Mucosa of rectum (tissue), 2 donors: ENCODE data around the gene INHBB.

Source experiments
- H3K27ac ChIP-seq, 2 donors: one replicate each; pipeline ENCODE4 v1.7.0; 2013; ENCODE audit warnings: inconsistent platforms in 2 of 2, low read depth in 2 of 2, low read length in 2 of 2
- H3K27me3 ChIP-seq, 2 donors: one replicate each; pipeline ENCODE4 v1.7.0; 2013; ENCODE audit warnings: low read length in 2 of 2; ENCODE audit not compliant: control insufficient read depth in 2 of 2, insufficient read depth in 2 of 2
- H3K36me3 ChIP-seq, 2 donors: one replicate each; pipeline ENCODE4 v1.7.0; 2013; ENCODE audit warnings: low read length in 2 of 2; ENCODE audit not compliant: control insufficient read depth in 2 of 2, insufficient read depth in 2 of 2
- H3K4me1 ChIP-seq, 2 donors: one replicate each; pipeline ENCODE4 v1.7.0; 2013; ENCODE audit warnings: low read length in 2 of 2, mild to moderate bottlenecking in 1 of 2; ENCODE audit not compliant: control insufficient read depth in 2 of 2, insufficient read depth in 2 of 2
- H3K4me3 ChIP-seq, 2 donors: one replicate each; pipeline ENCODE4 v1.7.0; 2013; ENCODE audit warnings: low read length in 2 of 2
- H3K9ac ChIP-seq, 2 donors: one replicate each; pipeline ENCODE4 v1.7.0; 2013; ENCODE audit warnings: low read length in 2 of 2, low read depth in 1 of 2, mild to moderate bottlenecking in 1 of 2
- H3K9me3 ChIP-seq, 2 donors: one replicate each; pipeline ENCODE4 v1.7.0; 2013; ENCODE audit warnings: low read length in 2 of 2; ENCODE audit not compliant: control insufficient read depth in 2 of 2
- donor health status: healthy.
- donor health status: Normal muscosa, but diverticular disease.

The INHBB gene

DNA sequence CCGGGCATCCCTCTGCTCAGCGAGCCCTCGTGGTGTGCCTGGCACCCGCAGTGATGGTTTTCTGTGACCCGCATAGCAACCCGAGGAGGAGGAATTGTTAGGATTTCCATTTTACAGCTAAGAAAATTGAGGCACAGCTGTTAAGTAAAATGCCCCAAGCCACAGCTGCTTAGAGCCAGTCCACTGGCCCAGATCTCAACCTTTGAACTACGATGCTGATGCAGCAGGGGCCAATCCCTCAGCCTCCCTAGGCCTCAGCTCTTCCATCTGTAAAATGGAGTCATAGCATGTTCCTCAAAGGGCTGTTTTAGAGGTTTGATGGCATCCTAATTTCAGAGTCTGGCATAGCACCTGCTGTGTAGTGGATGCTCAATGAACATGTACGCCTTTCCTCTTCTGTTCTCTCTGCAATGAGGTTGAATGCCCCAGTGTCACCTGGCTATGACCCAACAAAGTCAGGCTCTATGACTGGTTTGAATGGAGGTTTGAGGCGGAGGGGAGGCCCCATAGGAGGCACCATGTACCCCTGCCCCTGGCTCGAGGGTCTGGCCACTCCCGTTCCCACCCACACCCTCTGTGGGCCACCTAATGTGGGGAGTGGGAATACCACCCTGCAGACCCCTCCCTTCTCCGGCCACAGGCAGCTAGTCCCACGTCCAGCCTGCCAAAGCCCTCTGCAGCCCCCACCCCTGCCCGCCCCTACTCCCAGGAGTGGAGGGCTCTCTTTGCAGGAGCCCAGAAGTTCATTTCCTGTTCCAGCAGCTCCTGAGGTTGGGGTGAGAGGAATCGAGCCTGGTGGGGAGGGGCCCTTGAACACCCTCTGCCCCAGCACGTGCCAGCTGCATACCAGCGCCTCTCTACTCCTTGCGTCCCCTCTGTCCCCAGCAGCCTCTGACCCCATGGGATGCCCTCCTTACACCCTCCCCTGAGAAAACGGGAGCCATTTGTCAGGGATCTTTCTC is 31.0 kb downstream of the INHBB start:
- no peaks in the 10 kb centered on the region for H3K36me3 ChIP-seq
- H3K27me3 ChIP-seq = peaks cover 0 to 2% of the 10 kb centered on the region in 2 donors
- no peaks in the 10 kb centered on the region for H3K4me1 ChIP-seq
- H3K4me3 ChIP-seq = no peak overlapping the region
- no peak overlapping the region for H3K27ac ChIP-seq
- no peaks in the 10 kb centered on the region for H3K9me3 ChIP-seq
- no peak overlapping the region for H3K9ac ChIP-seq

DNA sequence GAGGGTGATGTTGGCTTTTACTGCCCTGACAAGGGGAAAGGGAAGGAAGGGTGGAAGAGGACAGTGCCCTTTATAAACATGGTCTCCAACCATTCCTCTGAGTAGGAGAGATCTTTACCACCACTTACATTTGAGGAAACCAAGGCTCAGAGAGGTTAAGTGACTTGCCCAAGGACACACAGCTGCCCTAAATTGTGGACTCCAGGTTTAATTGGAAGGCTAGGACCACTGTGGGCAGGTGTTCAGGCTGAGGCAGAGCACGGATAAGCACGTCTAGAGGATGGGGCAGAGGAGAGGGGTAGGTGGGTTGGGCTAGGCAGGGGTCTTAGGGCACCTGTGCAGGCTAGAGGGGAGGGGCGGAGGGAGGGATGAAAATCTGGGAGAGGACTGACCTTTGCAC is 32.7 kb downstream of the INHBB start:
- Histone ChIP-seq H3K4me3 (no peak overlapping the region), H3K27ac (no peak overlapping the region), H3K9ac (no peak overlapping the region), H3K4me1 (no peaks in the 10 kb centered on the region), H3K36me3 (no peaks in the 10 kb centered on the region), H3K9me3 (no peaks in the 10 kb centered on the region), H3K27me3 (peaks cover 0 to 2% of the 10 kb centered on the region in 2 donors)

DNA sequence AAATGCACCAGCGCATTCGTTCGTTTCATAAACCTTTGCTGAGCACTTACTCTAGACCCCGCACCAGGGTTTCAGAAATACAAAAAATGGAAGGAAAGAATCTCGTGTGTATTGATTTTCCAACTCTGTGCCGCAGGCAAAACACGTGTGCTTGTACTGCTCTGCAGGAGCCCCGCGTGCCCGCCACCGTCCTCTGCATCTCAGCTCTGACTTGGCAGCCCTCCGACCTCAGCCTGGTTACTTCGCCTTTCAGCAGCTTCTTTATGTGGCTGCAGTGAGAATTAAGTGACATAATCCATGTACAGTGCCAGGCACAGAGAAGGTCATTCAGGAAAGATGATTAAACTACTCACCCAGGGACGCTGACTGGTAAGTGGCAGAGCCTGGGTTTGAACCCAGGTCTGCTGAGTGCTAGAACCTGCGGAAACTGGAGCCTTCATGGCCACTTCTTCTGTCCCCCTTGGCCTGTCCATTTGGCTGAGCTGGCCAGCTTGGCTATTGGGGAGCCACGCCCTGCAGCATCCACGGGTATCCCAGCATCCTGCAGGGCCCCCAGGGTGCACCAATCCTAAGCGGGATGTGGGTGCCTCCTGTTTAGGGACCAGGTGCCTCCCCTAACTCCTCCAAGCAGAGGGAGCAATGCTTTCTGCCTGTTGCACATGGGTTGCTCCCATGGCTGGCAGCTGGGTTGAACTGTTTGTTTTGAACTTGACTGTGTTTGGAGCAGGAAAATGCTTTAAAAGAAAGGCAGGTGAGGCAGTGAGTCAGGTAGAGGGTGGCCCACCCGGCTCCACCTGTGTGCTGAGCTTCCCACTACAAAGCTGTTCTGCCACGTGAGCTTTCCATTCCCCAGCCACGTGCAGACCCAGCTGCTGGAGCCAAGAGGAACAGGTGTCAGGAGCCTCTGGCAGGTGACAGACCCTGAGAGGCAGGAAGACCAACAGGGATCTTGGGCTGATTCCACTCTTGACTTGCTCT is 34.3 kb downstream of the INHBB start:
- Histone ChIP-seq H3K36me3 (no peaks in the 10 kb centered on the region), H3K9me3 (no peaks in the 10 kb centered on the region), H3K4me1 (no peaks in the 10 kb centered on the region), H3K9ac (no peak overlapping the region), H3K27ac (no peak overlapping the region), H3K4me3 (no peak overlapping the region), H3K27me3 (peaks cover 0 to 2% of the 10 kb centered on the region in 2 donors)

DNA sequence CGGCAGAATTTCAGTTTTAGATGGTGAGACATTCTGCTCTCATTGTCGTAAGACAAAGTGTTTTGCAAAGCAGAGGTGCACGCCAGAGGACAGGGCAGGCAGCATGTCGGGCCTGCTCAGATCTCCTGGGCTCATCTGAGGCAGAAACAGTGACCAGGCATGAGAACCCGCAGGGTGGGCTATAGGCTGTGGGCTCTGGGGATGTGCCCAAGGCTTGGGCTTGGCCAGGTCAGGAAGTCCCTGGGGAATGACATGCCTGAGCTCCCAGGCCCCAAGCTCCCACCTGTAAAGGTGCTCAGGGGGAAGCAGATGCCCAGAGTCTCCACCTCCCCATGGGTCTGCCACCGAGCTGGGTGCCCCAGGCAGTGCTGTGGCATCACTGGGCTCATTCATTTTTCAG is 35.3 kb downstream of the INHBB start:
- no peak overlapping the region for H3K27ac ChIP-seq
- H3K36me3 ChIP-seq = no peaks in the 10 kb centered on the region
- peaks cover 0 to 2% of the 10 kb centered on the region in 2 donors for H3K27me3 ChIP-seq
- H3K9me3 ChIP-seq = no peaks in the 10 kb centered on the region
- no peak overlapping the region for H3K9ac ChIP-seq
- H3K4me3 ChIP-seq = no peak overlapping the region
- no peaks in the 10 kb centered on the region for H3K4me1 ChIP-seq

DNA sequence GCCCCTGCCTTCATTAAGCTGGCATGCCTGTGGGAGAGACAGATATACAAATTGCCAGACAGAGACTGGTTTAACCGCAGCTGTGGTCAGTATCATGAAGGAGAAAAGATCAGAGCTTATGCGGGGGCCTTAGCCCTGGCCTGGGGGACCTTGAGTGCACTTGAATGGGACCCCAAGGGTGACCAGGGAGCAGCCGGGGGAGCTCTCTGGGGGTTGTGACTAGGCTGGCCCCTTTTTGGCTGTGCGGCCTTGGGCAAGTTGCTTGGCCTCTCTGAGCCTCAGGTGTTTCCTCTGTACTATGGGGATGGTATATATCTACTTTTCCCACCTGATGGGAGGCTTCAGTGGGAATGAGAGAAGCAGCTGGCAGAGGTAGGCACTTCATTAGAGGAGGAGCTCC is 35.7 kb downstream of the INHBB start:
- Histone ChIP-seq H3K27ac (no peak overlapping the region), H3K36me3 (no peaks in the 10 kb centered on the region), H3K4me1 (no peaks in the 10 kb centered on the region), H3K9ac (no peak overlapping the region), H3K4me3 (no peak overlapping the region), H3K27me3 (peaks cover 0 to 2% of the 10 kb centered on the region in 2 donors), H3K9me3 (no peaks in the 10 kb centered on the region)

DNA sequence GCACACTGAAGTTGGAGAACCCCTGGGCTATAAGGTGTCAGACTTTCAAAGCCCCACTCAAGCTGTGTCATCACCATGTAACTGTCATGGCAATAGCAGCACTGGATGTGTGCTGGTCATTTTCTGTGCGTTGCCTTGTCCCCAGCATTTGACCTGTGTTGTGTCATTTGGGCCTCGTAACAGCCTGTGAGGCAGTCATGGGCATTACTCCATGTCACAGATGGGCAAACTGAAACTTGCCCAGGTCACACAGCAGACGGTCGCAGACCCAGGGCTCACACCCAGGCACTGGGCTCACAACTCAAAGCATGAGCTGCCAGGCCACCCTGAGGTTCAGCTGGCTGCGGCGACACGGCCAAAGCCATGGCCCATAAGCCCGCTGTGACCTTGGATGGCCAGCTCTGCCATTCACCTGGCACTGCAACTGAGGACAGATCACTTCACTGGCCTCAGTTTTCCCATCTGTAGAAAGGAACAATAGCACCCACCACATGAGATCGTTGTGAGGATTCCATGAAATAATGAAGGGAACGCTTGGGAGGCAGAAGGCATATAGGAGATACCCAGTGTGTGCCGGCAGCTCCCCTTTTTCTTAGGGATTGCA is 36.7 kb downstream of the INHBB start:
- H3K4me1 ChIP-seq = no peaks in the 10 kb centered on the region
- H3K4me3 ChIP-seq = no peak overlapping the region
- no peak overlapping the region for H3K9ac ChIP-seq
- no peaks in the 10 kb centered on the region for H3K9me3 ChIP-seq
- no peaks in the 10 kb centered on the region for H3K36me3 ChIP-seq
- no peak overlapping the region for H3K27ac ChIP-seq
- H3K27me3 ChIP-seq = peaks cover 0 to under 1% of the 10 kb centered on the region in 2 donors

DNA sequence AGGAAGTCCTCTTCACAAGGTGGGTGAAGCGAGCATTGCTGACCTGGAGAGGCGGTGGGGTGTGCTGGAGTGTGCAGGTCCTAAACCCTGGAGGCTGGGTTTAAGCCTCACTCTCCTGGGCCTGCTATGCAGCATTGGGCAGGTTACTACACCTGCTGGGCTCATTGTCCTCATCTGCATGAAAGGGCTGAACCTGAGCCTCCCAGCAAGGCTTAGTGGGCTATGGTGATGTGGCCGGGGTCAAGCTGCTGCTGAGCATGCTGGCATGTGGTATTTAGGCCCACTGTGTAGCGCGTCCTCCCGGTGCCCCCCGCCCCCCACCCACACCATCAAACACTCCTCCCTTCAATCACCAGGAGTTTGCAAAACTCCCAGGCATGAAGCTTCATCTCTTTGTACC is 37.3 kb downstream of the INHBB start:
- no peaks in the 10 kb centered on the region for H3K36me3 ChIP-seq
- H3K4me3 ChIP-seq = no peak overlapping the region
- H3K9me3 ChIP-seq = no peaks in the 10 kb centered on the region
- H3K4me1 ChIP-seq = no peaks in the 10 kb centered on the region
- no peak overlapping the region for H3K27ac ChIP-seq
- H3K27me3 ChIP-seq = no peaks in the 10 kb centered on the region
- no peak overlapping the region for H3K9ac ChIP-seq

DNA sequence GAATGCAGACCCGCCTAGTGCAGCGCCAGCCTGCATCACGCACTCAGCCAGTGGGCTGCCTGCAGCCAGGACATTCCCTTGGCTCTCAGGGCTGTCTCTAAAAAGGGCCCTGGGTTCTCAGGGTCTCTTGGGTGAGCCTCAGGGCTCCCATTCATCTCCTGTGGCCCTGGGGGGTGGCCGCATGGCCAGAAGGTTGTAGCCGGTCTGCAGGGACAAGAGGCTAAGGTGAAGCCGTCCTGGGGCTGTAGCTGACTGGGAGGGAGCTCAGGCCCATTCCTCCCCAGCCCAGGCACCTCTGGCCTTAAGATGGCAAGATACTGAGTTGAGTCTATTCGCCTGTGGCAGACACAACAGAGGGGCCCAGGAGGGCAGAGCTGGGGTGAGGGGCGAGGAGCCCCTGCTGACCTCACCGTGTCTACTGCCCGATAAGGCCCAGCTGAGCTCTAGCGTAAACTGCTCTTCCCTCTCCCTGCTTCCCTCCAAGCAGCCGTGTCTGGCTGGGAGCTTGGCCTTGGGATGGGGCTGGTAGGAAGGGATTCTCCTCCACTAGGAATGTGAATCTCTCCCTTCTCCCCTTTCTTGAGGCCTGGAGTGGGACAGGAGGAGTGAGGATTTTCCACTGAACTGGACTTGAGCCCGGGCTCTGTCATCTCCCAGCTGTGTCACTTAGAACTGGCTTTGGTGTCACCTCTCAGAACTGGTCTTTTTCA is 37.9 kb downstream of the INHBB start:
- H3K4me3 ChIP-seq = no peak overlapping the region
- H3K27me3 ChIP-seq = no peaks in the 10 kb centered on the region
- no peak overlapping the region for H3K9ac ChIP-seq
- no peaks in the 10 kb centered on the region for H3K36me3 ChIP-seq
- H3K27ac ChIP-seq = no peak overlapping the region
- H3K9me3 ChIP-seq = no peaks in the 10 kb centered on the region
- H3K4me1 ChIP-seq = no peaks in the 10 kb centered on the region

DNA sequence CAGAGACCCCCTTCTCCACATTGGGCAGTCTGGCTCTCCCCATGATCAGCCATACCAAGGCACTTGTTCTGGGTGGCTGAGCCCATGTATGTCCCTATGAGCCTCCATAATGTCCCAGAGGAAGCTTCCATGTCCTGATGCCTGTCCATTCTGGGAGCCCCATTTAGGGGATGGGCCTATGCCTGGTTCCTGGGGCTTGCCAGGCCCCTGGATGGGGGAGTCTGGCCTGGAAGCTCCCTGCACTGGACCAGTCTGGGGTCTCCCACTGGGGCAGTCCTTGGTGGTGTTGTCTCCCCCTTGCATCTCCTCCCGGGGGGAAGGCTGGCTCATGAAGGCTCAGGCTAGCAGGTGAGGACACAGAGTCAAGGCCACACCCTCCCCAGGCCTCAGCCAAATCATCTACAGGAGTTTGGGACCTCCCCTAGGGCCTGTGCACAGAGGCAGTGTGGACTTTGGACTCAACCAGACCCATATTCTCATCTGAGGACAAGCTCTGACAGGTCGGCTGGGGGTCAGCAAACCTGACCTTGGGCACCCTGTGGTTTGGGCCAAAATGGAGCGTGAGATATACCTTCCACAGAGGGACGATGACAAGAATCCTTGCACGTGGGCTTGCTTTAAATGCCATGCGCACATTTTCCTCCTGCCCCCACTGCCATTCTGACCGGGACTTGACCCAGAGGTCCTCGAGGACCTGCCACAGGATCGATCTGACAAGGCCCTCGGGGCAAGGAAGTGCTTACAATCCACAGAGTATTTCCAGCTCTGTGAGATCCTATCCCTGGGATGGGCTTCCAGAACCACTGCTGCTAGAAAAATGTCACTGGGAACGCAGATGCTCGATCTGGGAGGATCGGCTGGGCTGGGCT is 38.8 kb downstream of the INHBB start:
- Histone ChIP-seq H3K27ac (no peak overlapping the region), H3K36me3 (no peaks in the 10 kb centered on the region), H3K4me1 (no peaks in the 10 kb centered on the region), H3K4me3 (no peak overlapping the region), H3K27me3 (no peaks in the 10 kb centered on the region), H3K9me3 (no peaks in the 10 kb centered on the region), H3K9ac (no peak overlapping the region)
